GM21381 (cell line): Measurements from ENCODE around the gene EIF2S3B.

Source experiments
- ATAC-seq: cut with Tn5 transposase; IDR thresholded peaks from one replicate; pipeline ENCODE4 v1.9.1; 2021; ENCODE audit warnings: mild to moderate bottlenecking, moderate library complexity; ENCODE audit not compliant: unreplicated experiment

The EIF2S3B gene

DNA sequence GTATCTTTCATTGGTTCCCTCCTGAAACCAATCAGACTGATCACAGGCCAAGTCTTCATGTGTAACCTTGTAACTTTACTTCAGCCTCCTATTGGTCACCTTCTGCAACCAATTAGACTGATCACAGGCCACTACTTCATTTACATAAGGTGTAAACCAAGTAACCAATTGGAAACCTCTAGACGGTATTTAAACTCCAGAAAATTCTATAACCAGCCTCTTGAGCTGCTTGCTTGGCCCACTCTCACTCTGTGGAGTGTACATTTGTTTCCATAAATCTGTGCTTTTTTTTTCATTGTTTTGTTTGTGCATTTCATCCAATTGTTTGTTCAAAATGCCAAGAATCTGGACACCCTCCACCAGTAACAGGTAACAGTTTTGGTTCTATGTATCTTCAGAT lies 47.5 kb downstream of the EIF2S3B start:
- ATAC-seq: no peak

DNA sequence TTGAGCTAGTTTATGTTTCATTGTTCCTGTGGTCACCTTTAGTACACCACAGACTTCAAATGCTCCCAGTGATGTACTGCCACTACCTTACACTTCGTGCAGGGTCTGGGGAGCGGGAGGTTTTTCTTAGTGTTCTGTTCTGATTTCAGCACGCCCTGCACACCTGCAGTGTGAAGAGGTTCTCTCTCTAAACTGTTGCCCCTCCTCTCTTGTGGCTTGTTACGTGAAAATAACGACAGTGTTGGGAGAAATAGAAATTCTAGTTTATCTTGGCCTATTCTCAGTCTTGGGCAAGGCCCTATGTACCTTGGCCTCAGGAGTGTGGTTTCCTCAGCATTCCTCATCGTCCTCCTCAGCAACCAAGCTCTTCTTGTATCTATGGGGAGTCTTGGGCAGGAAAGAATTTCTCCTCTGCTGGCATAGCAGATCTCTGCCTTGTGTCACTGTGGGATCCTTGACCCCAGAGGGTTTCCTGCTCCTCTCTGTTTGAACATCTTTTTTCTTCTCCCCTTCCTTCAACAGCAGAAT lies 48.6 kb downstream of the EIF2S3B start:
- no peak for ATAC-seq

DNA sequence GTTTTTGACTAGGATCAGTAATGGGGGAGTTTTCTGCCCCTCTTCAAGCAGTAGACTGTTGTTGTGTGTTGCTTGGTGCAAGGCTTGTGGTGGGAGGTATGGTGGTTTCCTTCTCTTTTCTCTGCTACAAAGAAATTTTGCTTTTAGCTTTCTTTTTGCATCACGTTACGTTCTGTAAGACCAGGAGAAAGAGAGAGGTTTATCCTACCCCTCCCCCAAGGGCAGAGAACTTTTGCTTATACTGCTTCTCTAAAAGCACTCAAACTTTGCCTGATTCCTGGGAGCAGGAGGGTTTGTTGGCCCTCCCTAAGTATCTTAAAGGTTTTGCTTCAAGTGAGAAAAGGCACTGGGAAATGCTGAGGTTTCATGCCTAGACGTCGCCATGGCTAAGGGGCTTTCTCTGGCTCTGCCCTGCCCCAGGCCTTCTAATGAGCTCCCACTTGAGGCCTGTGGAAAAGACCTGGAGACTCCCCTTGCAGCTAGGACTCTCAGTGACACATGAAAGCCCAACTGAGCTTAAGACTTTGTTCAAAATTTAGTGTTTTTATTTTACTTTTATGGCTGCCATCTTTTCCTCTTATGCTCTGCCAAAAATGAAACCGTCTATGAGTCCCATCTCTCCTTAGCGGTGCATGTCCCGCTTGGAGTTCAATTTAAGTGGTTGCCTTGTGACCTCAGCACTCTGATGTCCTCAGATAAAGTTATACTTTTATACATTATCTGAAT lies 49.2 kb downstream of the EIF2S3B start:
- no peak for ATAC-seq

DNA sequence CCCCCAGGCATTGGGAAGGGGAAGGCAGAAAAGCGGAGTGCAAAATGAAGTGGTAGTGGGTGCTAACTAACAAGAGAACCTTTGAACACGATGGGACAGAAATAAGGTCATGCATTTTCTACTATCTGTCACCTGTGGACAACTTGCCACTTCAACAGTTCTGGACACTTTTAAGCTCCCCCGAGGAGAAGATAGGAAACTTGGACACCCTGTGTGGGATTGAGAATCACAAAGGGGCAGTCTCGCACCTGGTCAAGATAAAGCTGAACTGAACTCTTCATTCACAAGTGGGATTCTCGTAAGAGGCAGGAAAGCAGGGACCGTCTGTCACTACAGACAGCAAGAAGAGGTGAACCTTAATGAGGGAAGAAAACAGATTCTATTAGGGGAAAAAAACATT lies 51.6 kb downstream of the EIF2S3B start:
- ATAC-seq: peak; percentile 27

DNA sequence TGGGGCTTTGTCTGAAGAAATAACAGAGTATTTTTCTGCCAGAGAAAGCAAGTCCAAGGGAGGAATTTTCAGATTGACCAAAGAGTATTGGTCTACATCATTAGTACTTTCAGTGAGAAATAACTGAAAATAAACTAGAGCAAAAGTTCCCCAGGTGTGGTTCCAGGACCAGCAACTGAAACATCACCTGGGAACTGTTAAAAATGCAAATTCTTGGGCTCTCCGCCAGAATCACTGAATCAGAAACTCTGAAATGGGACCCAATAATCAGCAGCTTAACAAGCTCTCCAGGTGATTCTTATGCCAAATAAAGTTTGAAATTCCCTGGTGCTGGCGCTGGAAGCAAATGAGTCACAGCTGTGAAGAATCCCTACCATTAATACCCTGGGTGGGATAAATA lies 52.1 kb downstream of the EIF2S3B start:
- peak; percentile 49 for ATAC-seq
